ENCODE results near the gene RPS4Y1.

DNA sequence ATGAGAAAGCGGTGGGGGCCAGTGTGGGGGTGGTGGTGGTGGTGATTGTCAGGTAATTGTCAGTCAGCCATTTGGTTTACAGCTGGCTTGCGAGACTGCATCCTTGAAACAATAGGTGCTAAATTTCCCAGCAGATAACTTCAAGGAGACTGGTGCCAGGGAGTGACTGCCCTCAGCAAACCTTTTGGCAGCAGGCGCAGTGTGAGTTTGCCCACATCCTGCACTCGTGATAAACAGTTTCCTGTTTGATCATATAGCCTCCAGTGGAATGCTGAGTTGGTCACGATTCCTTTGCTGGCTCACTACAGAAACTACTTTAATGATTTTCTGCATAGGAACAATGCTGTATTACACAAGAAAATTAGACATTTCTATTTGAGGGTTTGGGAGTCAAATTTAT, 46.0 kb downstream of the RPS4Y1 start:
- TF ChIP-seq, protein P1, sequence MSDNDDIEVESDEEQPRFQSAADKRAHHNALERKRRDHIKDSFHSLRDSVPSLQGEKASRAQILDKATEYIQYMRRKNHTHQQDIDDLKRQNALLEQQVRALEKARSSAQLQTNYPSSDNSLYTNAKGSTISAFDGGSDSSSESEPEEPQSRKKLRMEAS (IDR thresholded peaks at IDR 0.05), result no peak
- TF ChIP-seq, protein P2, sequence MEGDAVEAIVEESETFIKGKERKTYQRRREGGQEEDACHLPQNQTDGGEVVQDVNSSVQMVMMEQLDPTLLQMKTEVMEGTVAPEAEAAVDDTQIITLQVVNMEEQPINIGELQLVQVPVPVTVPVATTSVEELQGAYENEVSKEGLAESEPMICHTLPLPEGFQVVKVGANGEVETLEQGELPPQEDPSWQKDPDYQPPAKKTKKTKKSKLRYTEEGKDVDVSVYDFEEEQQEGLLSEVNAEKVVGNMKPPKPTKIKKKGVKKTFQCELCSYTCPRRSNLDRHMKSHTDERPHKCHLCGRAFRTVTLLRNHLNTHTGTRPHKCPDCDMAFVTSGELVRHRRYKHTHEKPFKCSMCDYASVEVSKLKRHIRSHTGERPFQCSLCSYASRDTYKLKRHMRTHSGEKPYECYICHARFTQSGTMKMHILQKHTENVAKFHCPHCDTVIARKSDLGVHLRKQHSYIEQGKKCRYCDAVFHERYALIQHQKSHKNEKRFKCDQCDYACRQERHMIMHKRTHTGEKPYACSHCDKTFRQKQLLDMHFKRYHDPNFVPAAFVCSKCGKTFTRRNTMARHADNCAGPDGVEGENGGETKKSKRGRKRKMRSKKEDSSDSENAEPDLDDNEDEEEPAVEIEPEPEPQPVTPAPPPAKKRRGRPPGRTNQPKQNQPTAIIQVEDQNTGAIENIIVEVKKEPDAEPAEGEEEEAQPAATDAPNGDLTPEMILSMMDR (IDR thresholded peaks at IDR 0.05; ENCODE audit: low read depth, low read length, missing input control), result no peak

All from liver (tissue), 2 donors.